WTC11 (cell line): ENCODE measurements around the gene MMP26.

Experiments used
- NR2C2 ChIP-seq: sonication (generic); formaldehyde crosslinking; IDR thresholded peaks from 2 replicates; pipeline ENCODE4 v1.8.0; 2022; ENCODE audit warnings: mild to moderate bottlenecking, missing genetic modification reagents
- TCF7 ChIP-seq: sonication (generic); formaldehyde crosslinking; IDR thresholded peaks from 2 replicates; pipeline ENCODE4 v1.8.0; 2022; ENCODE audit warnings: mild to moderate bottlenecking, low read depth, missing genetic modification reagents, moderate library complexity
- TEAD4 ChIP-seq: sonication (generic); formaldehyde crosslinking; IDR thresholded peaks from 2 replicates; pipeline ENCODE4 v1.8.0; 2022; ENCODE audit warnings: mild to moderate bottlenecking, missing genetic modification reagents
- ZNF671 ChIP-seq: fragments of 250-450 bp; sonication (Bioruptor Pico); IDR thresholded peaks from 2 replicates; pipeline ENCODE4 v1.8.0; 2021; ENCODE audit warnings: mild to moderate bottlenecking
- TF ChIP-seq, protein P1 (sequence below): sonication (generic); formaldehyde crosslinking; IDR thresholded peaks from 2 replicates; pipeline ENCODE4 v1.8.0; 2022; ENCODE audit warnings: mild to moderate bottlenecking, missing genetic modification reagents
- TF ChIP-seq, protein P2 (sequence below): fragments of 200-600 bp; IDR thresholded peaks from 2 replicates; pipeline ENCODE4 v1.8.0; 2022; ENCODE audit warnings: antibody characterized with exemption
- TF ChIP-seq, protein P3 (sequence below): sonication (generic); formaldehyde crosslinking; conservative IDR thresholded peaks from 2 replicates; pipeline ENCODE4 v1.8.1; 2022; ENCODE audit warnings: mild to moderate bottlenecking, missing genetic modification reagents

DNA sequence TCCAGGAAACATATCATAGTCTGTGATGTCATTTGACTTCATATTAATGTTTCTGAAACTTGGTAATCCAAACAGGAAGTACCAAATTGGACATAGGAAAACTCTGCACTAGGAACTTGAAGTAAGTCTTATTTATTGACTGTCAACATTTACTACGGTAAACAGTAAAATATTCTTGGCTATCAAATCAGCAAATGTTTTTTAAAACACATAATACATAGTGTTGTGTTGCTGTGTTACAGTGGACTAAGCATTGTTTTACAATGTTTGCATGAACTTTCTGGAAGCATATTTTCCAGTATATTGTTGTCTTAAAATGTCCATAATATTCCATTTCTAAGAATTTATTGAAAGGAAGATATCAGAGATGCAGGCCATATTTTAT lies 4.2 kb upstream of the MMP26 start:
- TF ChIP-seq, protein P1, sequence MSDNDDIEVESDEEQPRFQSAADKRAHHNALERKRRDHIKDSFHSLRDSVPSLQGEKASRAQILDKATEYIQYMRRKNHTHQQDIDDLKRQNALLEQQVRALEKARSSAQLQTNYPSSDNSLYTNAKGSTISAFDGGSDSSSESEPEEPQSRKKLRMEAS (CRISPR knock-in tag) = no peak
- TF ChIP-seq TEAD4 (CRISPR knock-in tag) = no peak
- no peak for TF ChIP-seq TCF7 (CRISPR knock-in tag)
- TF ChIP-seq, protein P2, sequence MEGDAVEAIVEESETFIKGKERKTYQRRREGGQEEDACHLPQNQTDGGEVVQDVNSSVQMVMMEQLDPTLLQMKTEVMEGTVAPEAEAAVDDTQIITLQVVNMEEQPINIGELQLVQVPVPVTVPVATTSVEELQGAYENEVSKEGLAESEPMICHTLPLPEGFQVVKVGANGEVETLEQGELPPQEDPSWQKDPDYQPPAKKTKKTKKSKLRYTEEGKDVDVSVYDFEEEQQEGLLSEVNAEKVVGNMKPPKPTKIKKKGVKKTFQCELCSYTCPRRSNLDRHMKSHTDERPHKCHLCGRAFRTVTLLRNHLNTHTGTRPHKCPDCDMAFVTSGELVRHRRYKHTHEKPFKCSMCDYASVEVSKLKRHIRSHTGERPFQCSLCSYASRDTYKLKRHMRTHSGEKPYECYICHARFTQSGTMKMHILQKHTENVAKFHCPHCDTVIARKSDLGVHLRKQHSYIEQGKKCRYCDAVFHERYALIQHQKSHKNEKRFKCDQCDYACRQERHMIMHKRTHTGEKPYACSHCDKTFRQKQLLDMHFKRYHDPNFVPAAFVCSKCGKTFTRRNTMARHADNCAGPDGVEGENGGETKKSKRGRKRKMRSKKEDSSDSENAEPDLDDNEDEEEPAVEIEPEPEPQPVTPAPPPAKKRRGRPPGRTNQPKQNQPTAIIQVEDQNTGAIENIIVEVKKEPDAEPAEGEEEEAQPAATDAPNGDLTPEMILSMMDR = no peak
- TF ChIP-seq, protein P3, sequence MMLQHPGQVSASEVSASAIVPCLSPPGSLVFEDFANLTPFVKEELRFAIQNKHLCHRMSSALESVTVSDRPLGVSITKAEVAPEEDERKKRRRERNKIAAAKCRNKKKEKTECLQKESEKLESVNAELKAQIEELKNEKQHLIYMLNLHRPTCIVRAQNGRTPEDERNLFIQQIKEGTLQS (CRISPR knock-in tag) = no peak
- no peak for TF ChIP-seq NR2C2 (CRISPR knock-in tag)
- TF ChIP-seq ZNF671 (CRISPR knock-in tag) = no peak
